NCI-H446 treated with DMSO at 0.1 percent for 48 hours (cell line): Measurements from ENCODE around the gene FRAS1.
"Not testable (repeated sequence)": the region's sequence is repeated elsewhere in the genome, so short reads cannot be mapped to it uniquely, and the experiment has no call there.

Source experiments
- DNase-seq: peaks from one replicate; lab custom pipeline; 2025; lab: John Stamatoyannopoulos, UW

Gene FRAS1

DNA sequence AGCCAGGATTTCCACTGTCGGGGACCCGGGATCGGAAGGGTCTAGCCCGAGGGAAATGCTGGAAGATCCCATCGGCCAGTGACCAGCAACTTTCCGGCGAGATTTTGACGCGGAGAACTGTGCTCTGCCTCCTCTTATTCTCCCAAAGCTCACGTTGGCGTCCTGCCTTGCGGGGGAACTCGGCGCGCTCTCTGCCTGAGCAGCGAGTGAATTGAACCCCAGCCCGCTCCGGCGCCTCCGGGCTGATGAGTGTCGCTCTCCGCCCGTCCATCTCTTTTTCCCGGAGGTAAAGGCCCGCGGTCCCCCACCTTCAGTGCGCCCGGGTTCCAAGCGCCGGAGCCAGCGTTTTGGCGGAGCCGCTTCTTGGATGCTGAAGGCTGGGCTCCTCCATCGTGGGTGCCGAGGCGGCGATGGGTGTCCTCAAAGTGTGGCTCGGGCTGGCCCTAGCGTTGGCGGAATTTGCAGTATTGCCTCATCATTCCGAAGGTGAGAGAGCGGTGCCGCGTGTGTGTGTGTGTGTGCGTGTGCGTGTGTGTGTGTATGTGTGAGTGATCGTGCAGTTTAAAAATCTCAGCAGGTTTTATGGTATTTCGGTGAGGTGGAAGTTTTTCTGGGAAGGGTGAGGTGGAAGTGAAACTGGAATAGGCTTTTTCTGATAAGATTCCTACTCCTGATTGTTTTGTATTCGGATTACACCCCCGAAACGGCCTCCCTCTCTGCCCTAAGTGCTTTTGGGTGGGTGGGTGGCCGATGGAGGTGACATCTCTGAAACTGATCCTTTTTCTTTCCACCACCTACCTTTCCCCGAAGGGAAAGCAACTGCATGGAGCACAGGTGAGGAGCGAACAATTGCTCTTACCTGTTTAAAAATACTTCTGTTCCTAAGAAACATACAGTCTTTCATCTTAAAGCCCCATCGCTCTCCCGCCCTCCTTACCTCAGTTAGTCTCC lies 752 bp downstream of the FRAS1 start:
- no peak for DNase-seq

DNA sequence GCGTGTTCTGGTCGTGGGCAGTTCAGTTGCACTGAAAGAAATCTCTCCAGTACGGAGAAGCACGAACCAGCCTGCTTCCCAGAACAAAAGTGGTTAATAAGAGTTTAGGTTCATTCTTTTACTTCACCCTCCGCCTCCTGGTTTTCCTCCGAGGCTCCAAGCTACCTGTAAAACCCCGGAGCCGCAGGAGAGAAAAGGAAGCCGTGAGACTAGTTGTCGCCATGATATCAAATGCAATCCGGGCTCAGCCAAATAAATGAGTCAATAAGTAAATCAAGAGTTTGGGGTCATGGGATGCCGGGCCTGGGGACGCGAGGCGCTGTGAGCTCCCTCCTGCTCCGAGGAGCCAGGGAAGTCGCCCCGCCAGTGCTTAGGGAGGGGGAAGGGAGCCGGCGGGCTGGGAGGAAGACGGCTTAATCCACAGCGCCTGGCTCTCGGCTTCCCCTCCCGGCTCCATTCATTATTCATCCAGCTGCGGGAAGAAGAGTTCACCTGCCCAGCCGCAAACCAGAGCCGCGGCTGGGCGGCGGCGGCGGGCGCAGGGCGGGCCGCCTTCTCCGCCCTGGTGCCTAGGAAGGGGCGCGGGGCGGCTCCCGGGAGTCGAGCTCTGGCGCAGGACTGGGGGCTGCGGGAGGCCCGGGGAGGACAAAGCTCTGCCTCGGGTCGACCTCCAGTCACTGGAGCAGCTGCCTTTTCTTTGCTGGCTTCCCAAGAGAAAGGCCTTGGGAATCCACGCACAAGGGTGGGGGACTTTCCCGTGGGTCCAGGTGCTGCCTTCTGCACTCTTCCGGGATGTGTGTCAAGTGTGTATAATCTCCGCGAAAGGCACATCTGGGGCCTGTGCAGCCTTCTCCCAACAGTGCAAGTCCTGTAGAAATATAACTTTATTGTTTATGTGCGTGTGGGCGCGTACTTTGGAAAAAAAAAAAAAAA lies 1.7 kb downstream of the FRAS1 start:
- DNase-seq, result no peak

DNA sequence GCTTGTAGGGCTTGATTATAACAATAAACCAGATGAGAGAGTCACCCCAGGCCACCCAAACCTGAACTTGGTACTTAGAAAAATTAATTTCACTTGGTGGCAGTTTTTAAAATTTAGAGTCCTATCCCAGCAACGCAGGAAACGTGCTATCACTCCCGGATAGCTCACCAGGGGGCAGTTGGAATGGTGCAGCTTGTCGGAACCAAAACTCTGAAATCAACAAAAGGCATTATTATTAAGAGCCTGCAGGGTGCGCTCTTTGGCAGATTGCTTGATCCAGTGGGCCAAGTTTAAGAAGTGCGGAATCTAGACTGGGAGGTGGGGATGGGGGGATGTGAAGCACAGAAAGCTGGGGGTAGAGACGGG lies 2.4 kb downstream of the FRAS1 start:
- DNase-seq, result peak; percentile 79

DNA sequence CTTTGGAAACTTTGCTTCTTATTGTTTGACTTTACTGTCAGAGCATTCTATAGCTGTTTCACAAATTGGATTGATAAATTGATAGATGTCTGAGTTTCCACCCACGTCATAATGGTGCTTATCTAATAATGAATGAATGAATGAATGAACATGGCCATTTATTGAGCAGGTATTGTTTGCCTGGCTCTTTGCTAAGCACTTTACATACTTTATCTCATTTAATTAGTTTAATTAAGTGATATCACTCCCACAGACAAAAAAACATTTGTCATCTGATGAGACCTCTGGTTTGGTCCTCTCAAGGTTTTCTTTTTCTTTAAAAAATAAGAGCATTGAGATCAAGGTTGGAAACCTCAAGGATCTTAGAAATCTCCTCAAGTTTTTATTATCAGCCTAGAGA lies 2.8 kb downstream of the FRAS1 start:
- no peak for DNase-seq

DNA sequence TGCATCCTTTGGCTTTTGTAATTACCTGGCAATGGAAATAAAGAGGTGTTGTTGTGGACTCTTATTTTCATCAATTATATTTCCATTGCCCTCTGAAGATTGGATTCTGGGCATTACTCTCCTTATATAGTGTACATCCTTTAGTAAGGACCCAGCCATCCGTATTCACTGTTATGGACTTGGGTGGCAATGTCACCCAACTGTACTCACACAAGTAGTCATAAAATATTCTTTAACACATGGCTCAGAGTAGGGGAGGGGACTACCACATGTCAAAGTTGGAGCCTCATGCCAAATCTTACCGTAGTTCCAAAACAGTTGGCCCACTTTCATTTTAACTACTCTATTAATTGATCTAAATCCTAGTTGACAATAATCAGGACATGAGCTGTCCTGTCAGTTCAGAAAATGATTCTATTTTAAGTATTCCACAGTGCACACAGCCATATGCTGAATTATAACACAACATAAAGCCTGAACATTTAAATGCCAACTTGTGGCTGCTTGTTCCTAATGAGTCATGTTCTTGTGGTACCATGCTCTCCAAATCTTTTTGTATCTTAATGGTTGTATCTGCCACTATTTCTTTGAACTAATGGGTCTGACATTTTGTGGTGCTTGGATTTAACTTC lies 4.9 kb downstream of the FRAS1 start:
- peak; percentile 97 for DNase-seq

DNA sequence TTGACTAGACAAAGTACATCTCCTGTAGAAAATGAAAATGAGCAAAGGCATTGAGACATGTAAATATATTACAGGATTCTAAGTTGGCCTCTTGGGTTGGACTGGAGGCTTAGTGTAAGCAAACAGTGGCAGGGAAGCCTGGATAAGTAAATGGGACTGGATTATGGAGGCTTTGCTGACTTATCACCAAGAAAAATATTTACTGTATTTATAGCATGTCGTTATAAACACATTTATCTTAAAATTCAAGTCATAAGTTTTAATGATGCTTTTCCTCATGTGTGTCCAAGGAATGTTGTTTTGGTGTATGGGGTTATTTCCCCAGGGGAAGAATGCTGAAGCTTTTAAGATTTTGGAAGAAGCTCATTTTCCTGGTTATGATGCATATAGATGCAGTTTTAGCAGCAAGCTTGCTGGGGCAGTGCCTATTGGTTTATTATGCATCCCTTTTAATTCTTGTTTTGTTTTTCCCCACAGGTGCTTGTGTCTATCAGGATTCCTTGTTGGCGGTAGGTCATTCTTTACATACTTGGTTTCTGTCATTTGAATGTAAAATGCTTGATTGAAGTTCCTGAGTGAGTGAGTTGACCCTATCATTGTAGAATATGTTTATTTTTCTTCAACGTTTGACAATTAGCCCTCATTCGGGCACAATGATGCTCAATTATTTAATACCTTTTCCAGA lies 8.5 kb downstream of the FRAS1 start:
- no peak for DNase-seq

DNA sequence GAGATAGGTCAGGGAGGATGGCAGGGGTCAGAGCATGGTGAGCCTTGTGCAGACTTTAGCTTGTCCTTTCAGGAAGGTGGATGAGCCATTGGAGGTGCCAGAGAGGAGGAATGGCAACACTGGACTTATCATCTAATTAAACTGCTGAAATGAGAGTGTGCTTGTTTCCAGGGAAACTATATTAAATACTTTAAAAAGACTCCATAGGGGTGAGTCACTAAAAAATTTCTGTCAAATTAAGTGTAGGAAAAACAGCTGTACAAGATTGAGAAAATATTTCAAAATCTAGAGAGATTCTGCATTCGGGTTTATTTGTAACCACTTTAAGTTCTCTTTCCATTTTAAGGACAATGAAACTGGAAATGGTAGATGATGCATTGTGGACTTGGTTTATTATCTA lies 11.4 kb downstream of the FRAS1 start:
- DNase-seq, result no peak

DNA sequence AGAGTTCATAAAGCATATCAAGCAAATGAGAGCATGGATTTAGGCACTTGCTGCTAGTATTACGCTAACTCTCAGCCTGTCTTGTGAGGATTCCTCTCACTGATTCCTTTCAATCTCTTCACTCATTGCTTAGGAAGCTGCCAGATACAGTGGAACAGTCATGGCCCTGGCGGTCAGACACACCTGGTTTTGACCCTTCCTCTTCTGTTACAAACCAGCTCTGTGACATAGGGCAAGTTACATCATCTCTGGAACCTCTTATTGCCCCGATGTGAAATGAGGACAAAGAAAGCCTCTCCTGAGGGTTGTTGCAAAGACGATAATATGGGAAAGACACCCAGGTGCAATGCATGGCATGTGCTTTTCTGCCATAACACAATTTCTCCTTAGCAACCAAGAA lies 12.2 kb downstream of the FRAS1 start:
- DNase-seq, result no peak

DNA sequence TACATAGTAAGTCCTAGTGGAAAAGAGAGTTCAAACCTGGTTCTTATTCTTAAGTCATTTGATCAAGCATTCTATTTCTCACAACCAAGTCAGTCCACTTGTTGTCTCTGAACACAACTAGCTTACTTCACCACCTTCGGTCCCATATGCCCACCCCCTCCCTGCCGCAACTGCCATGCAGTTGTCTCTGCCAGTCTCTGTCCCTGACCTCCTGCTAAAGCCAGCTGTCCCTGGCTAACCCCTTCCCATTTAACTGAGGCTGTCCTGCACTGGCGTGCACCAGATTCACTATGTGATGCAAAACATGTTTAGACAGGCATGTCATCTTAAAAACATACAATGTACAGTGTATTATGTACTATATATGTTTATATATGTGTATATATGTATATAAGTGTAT lies 12.7 kb downstream of the FRAS1 start:
- no peak for DNase-seq

DNA sequence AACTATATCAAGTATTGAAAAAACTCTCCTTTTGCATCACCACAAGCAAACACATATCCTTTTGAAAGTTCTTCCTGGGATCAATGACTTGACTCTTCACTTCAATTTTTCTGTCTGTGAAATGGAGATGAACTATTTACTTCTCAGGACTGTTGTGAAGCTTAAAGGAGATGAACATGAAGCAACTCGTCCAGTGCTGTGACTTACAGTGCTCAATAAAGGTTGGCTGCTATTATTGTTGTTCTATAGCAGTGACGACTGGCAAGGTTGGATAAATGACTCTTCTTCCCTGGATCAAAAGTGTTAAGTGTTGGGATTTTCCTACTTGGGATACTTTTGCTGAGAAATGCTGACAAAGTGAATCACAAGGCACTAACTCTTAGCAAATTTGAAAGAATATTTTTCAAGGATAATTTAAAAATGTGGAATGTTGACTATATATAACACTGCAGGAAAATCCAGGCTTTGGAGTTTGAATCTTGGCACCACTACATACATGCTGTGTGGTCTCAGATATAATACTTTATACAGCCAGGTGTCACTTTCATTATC lies 13.7 kb downstream of the FRAS1 start:
- DNase-seq, result no peak

DNA sequence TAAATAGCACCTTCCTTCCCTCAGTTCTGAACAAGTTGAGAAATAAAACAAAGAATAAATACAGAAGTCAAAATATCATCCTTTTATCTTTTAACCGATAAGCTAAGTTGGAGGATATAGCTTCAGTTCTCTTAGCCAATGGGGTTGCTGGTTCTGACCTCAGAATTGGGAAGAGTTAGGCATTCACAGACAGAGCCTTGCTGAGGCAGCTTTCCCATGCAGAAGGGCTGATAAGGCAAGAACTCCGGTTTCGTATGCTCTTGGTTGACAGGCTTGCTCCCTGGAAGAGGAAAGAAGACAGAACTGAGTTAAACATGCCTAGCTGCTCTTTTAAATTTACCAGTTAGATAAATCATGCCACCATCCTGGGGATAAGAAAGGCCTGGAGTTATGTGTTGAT lies 17.6 kb downstream of the FRAS1 start:
- DNase-seq, result no peak

DNA sequence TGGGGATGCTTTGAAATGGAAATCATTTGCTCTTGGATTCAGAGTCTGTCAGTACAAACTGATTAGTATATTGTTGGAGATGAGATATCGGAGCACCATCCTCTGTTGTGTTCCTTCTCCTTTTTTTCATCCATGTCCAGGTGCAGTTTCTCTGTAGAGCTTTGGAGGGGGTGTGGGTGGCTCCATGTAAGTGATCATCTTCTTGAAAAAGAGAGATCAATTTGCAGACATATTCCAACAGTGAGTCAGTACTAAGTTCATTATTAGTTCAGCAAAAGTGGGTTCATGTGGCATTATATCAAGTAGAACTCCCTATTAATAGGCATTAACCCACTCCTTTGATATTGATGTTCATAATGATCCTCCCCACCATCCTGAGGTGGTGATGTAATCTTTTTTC lies 18.9 kb downstream of the FRAS1 start:
- no peak for DNase-seq

DNA sequence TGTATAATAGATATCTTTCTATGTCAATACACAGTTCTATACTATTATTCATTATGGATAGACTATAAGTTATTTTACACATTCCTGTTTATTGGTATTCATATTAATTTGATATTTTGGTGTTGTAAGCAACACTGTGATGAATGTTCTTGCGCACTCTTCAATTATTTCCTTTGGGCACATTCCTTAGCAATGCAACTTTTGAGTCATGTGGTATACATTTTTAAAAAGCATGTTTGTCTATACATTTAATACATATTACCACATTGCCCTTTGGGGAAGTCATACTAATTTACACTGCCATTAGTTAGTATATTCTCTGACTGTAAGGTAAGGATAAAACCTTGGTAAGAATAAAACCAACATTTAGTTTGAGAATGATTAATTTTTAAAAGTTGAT lies 21.0 kb downstream of the FRAS1 start:
- DNase-seq, result no peak

DNA sequence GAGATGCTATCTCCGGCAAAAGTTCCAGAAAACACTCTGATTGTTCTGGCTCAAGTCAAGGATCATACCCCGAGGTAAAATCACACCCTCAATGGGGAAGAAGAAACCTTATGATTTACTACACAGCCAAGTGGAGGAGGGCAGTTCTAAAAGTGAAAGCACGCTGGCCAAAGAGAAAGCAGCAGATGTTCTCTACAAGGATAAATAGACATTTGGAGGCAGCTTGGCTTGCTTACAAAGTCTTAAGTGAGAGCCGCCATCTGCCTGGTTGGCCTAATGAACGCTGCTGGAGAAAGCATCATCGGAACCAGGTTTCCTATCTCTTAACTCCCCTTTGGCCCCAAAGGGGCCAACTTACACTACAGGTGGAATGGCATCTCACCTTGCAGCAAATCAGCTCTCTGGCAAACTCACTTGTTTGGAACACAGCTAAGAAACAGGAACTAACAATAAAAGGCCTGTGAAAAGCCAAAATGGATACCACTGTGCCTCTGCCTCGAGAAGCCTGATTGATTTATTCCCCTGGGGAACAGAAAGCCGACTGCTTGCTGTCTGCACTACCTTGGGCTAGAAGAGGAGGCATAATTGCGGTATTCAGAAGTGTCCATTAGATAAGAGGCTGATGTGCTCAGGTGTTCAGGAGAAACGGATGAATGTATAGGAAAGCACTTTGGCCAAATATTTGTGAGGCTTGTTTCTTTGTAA lies 22.8 kb downstream of the FRAS1 start:
- DNase-seq, result peak; percentile 95

DNA sequence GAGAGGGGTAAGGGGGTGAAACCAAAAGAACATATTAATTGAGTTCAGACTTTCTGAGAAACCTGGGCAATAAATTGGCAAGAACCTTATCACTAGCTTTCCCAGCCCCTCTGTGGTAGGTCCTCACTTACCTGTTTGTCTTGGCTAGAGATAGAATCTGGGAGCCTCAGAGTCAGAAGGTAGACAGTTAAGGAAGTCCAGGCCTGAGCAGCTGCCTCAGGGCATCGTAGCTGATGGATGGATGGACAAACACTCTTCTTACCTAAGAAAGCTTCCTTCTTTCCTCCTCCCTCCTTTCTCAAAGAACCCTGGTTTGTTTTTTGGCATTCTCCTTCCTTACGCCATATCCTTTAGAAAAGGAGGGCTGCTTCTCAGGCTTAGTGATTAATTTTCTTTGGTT lies 24.4 kb downstream of the FRAS1 start:
- DNase-seq, result no peak

DNA sequence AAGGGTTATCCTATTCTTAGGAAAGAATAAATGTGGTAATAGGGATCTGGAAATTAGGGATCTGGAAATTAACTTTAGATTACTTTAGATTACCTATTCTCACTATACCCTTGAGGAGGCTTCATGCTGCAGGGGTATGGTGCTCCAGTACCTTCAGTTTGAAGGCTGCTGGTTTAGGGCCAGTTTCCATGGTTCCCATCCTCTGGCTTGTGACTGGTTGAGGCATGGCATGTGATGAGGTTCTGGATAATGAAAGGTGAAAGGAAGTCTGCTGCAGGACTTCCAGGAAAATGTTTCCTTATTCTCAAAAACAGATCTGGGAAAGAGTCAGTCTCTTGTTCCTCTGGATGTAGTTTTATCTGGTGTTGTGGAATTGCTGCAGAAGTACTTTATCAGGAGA lies 25.9 kb downstream of the FRAS1 start:
- no peak for DNase-seq

DNA sequence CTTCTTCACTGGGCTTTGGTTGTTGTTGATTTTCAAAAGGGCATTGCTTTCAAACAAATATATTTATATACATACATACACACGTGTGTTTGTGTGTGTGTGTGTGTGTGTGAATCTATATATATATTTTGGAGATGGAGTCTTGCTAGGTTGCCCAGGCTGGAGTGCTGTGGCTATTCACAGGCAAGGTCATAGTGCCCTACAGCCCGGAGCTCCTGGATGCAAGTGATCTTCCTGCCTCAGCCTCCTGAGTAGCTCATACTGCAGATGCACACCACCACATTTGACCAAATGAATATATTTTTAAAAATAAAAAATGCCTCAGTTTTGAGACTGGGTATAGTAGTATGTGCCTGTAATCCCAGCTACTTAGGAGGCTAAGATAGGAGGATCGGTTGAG lies 34.4 kb downstream of the FRAS1 start:
- DNase-seq, result no peak

DNA sequence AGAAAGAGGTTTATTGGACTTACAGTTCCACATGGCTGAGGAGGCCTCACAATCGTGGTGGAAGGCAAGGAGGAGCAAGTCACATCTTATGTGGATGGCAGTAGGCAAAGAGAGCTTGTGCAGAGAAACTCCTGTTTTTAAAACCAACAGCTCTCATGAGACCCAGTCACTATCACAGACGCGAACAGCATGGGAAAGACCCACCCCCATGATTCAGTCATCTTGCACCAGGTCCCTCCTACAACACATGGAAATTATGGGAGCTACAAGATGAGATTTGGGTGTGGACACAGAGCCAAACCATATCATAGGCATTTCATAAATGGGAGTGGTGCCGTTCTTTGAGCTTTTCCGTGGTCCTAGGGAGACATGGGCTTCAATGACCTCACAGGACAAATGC lies 35.2 kb downstream of the FRAS1 start:
- not testable (repeated sequence) for DNase-seq

DNA sequence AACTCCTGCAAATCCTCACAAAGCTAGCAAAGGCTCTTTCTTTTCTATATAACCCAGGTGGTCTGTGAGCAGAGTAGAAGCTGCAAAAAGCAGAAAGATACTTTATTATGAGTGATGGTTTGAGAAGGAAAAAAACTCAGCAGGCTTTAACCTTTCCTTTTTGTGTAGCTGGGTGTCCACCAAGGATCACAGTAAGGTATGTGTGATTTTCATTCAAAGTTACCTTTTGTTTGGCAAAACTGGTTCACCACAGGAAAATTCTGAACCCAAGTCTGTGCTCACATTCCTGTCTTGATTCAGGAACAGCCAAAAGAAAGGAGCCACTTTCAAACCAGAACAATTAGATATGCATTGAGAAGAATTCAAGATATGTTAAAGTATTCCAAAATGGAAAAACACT lies 35.7 kb downstream of the FRAS1 start:
- DNase-seq, result no peak

DNA sequence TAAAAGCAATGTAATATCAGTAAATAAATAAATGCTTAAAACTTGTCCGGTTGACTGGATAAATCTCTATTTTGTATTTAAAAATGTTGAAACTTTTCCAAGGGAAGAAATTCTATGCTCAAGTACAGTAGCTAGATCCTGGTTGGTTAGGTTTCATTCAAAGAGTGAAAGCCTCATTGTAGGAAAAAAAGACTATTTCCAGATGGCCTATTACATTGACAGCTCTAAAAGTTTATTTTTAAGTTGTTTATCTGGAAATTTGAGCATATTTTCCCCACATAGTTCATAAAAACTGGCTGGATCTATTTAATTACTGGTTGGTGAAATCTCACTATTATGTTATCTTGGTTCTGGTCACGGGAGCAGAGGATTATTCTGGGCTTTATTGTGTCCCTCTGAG lies 38.0 kb downstream of the FRAS1 start:
- DNase-seq, result no peak

DNA sequence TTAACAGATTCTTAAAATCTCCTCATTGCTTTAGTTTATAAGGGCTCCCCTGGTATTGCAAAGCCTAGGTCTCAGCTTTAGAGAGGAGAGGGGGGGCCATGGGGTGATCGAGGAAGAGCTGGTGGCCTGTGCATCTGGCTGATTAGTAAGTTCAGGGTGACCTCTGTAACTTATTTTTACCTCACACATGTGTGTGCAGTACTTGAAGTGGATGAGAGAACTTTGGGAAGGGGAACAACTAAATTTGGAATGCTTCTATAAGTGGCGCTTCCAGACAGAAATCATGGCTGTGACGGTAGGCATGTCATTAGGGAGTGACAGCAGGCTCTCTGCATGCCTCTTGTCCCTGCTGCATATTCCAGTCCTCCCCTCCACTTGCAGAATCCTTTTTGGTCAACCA lies 41.9 kb downstream of the FRAS1 start:
- DNase-seq, result no peak
